Left lung (tissue), 10 donors: ENCODE data around the gene DPH2. TPM values are rescaled to one million over a fixed set of nuclear protein-coding genes. Genes with fewer than 3 reads are reported as not detected.

Experiments
- ATAC-seq: fragments of 200-7000 bp; cut with Tn5 transposase; one replicate; pipeline ENCODE4 v1.9.1; 2020; ENCODE audit warnings: moderate library complexity
- DNase-seq, 4 donors: peaks; one replicate each; pipeline ENCODE4 v3.0.0-alpha.2; 2013 to 2020
- H3K27ac ChIP-seq, 2 donors: fragments of 200-600 bp; sonication (generic) in 1 of 2; one replicate each; pipeline versions ENCODE4 v1.5.0 to v1.8.0; 2020 to 2021
- H3K27me3 ChIP-seq, 2 donors: fragments of 200-600 bp; sonication (generic) in 1 of 2; one replicate each; pipeline versions ENCODE4 v1.5.0 to v1.8.0; 2020 to 2021
- H3K36me3 ChIP-seq, 2 donors: fragments of 200-600 bp; sonication (generic) in 1 of 2; one replicate each; pipeline versions ENCODE4 v1.5.0 to v1.8.0; 2020 to 2021
- H3K4me1 ChIP-seq, 2 donors: fragments of 200-600 bp; one replicate each; pipeline ENCODE4 v1.8.0; 2021
- H3K4me3 ChIP-seq, 2 donors: fragments of 200-600 bp; sonication (generic) in 1 of 2; one replicate each; pipeline versions ENCODE4 v1.5.0 to v1.8.0; 2020 to 2021; ENCODE audit warnings: mild to moderate bottlenecking in 1 of 2
- H3K9me3 ChIP-seq, 2 donors: fragments of 200-600 bp; sonication (generic) in 1 of 2; one replicate each; pipeline versions ENCODE4 v1.5.0 to v1.8.0; 2020 to 2021
- CTCF ChIP-seq, 2 donors: fragments of 200-600 bp; sonication (generic) in 1 of 2; IDR thresholded peaks; one replicate each; pipeline versions ENCODE4 v1.5.0 to v1.8.0; 2021; ENCODE audit warnings: antibody characterized with exemption in 2 of 2
- intact Hi-C, 2 donors: fragments of 100-400 bp; cut with DNase I; formaldehyde crosslinking; loops; one replicate each; pipeline versions ENCODE4 v1.11.2 to v1.14.2; 2022
- polyA plus RNA-seq, 6 donors: library from polyadenylated mRNA; unstranded; fragments of 120-200 nt; gene quantifications; one replicate each; pipeline ENCODE4 v1.2.1, GENCODE V29; 2013; ENCODE audit not compliant: insufficient read length in 6 of 6
- total RNA-seq, 2 donors: library from RNA; stranded (reverse); fragmentation: NEBNext Ultra II Directional; extraction: Animal tissue kit (Norgen Biotek cat#: 25700); gene quantifications; one replicate each; pipeline ENCODE4 v1.2.1, GENCODE V29; 2021
- donor health status: DM: no; HTN: yes; CAD: no.
- donor health status: DM: no; HTN: no; CAD: no.

The DPH2 gene
- total and polyA plus RNA-seq, 8 donors: 13.5 to 24.8 (median 18.9) TPM

DNA sequence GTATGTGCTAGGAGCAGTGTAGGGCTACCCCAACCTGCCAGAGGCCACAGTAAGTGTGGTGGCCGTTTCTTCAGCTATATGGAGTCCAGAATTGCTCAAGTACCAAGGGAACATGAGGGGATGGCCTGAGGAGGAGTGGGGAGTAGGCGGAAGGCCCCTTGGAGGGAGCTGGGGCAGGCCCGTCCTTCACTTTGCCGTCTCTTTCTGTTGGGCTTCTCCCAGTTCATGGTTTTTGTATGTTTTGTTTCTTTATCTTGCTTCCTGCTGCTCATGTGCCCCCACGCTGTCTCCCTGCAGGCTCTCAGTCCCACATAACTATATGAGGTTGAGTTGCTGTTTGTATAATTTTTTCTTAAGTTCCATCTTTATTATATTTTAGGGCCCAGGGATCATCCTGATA lies 5.9 kb upstream of the DPH2 start:
- Histone ChIP-seq H3K9me3 (no peaks in the 10 kb centered on the region), H3K36me3 (peaks cover 0 to 65% of the 10 kb centered on the region in 2 donors), H3K4me3 (no peak overlapping the region), H3K4me1 (no peaks in the 10 kb centered on the region), H3K27ac (no peak overlapping the region), H3K27me3 (no peaks in the 10 kb centered on the region)
- TF ChIP-seq CTCF (IDR thresholded peaks at IDR 0.05): no peak
- no peak for ATAC-seq
- intact Hi-C loops: no loop called here
- DNase-seq: no peak

GRCh38 chr1:43965316-43965715 lies 4.5 kb upstream of the DPH2 start:
- no peak overlapping the region for H3K4me3 ChIP-seq
- H3K4me1 ChIP-seq: peaks cover 2% of the 10 kb centered on the region in 2 donors
- intact Hi-C loops: no loop called here
- H3K27ac ChIP-seq: no peak overlapping the region
- H3K36me3 ChIP-seq: peaks cover 0 to 51% of the 10 kb centered on the region in 2 donors
- DNase-seq: no peak
- no peaks in the 10 kb centered on the region for H3K9me3 ChIP-seq
- no peaks in the 10 kb centered on the region for H3K27me3 ChIP-seq
- ATAC-seq: no peak
- no peak for TF ChIP-seq CTCF (IDR thresholded peaks at IDR 0.05)

GRCh38 chr1:43968348-43968948 lies 1.4 kb upstream of the DPH2 start:
- Histone ChIP-seq H3K27ac (no peak overlapping the region), H3K9me3 (no peaks in the 10 kb centered on the region), H3K36me3 (peaks cover 0 to 41% of the 10 kb centered on the region in 2 donors), H3K4me3 (no peak overlapping the region), H3K4me1 (peaks cover 7 to 14% of the 10 kb centered on the region in 2 donors), H3K27me3 (no peaks in the 10 kb centered on the region)
- DNase-seq (no peak), ATAC-seq (no peak)
- TF ChIP-seq CTCF (IDR thresholded peaks at IDR 0.05): no peak
- intact Hi-C loops: no loop called here

GRCh38 chr1:43969416-43969745 lies 429 bp upstream of the DPH2 start:
- Histone ChIP-seq H3K4me3 (peak overlapping the region; percentile 62 to 69), H3K27me3 (no peaks in the 10 kb centered on the region), H3K4me1 (peaks cover 11 to 23% of the 10 kb centered on the region in 2 donors), H3K36me3 (peaks cover 0 to 41% of the 10 kb centered on the region in 2 donors), H3K9me3 (no peaks in the 10 kb centered on the region), H3K27ac (no peak overlapping the region)
- TF ChIP-seq CTCF (IDR thresholded peaks at IDR 0.05): no peak
- intact Hi-C loops: no loop called here
- ATAC-seq: no peak
- DNase-seq: no peak

- DNase-seq (no peak), ATAC-seq (no peak)
- Histone ChIP-seq H3K4me1 (peaks cover 12 to 26% of the 10 kb centered on the region in 2 donors), H3K36me3 (peaks cover 0 to 36% of the 10 kb centered on the region in 2 donors), H3K27ac (no peak overlapping the region), H3K27me3 (no peaks in the 10 kb centered on the region), H3K9me3 (no peaks in the 10 kb centered on the region), H3K4me3 (peak overlapping the region; percentile 62 to 69)
- TF ChIP-seq CTCF (IDR thresholded peaks at IDR 0.05): no peak
- intact Hi-C loops: no loop called here
Measured at GRCh38 chr1:43970502-43970901, 692 bp downstream of the DPH2 start.
